Transverse colon (tissue), 4 donors: ENCODE measurements around the gene STIP1.

Source experiments
- EP300 ChIP-seq: sonication (generic); formaldehyde crosslinking; IDR thresholded peaks from one replicate; pipeline ENCODE4 v1.6.1; 2017; ENCODE audit warnings: antibody characterized with exemption, low read depth
- POLR2A ChIP-seq: fragments of 450-650 bp; IDR thresholded peaks from one replicate; pipeline ENCODE4 v1.6.1; 2016; ENCODE audit warnings: antibody characterized with exemption, mild to moderate bottlenecking, moderate library complexity
- POLR2AphosphoS5 ChIP-seq, 3 donors: sonication (generic); formaldehyde crosslinking; IDR thresholded peaks; one replicate each; pipeline ENCODE4 v1.6.1; 2016; ENCODE audit warnings: antibody characterized with exemption in 3 of 3
- TF ChIP-seq, protein P1 (sequence below), 5 experiments: fragments of 200-600 bp in 3 of 5; fragments of 450-650 bp in 2 of 5; sonication (generic) in 3 of 5; IDR thresholded peaks; 1 replicate in 2 of 5; 2 replicates in 3 of 5; pipeline ENCODE4 v1.5.1; 2016 to 2017; ENCODE audit warnings: antibody characterized with exemption in 5 of 5, inconsistent platforms in 3 of 5, mild to moderate bottlenecking in 2 of 5, moderate library complexity in 1 of 5

- TF ChIP-seq, protein P1, sequence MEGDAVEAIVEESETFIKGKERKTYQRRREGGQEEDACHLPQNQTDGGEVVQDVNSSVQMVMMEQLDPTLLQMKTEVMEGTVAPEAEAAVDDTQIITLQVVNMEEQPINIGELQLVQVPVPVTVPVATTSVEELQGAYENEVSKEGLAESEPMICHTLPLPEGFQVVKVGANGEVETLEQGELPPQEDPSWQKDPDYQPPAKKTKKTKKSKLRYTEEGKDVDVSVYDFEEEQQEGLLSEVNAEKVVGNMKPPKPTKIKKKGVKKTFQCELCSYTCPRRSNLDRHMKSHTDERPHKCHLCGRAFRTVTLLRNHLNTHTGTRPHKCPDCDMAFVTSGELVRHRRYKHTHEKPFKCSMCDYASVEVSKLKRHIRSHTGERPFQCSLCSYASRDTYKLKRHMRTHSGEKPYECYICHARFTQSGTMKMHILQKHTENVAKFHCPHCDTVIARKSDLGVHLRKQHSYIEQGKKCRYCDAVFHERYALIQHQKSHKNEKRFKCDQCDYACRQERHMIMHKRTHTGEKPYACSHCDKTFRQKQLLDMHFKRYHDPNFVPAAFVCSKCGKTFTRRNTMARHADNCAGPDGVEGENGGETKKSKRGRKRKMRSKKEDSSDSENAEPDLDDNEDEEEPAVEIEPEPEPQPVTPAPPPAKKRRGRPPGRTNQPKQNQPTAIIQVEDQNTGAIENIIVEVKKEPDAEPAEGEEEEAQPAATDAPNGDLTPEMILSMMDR (IDR thresholded peaks at IDR 0.05): no peak
- TF ChIP-seq POLR2AphosphoS5 (IDR thresholded peaks at IDR 0.05) (no peak), POLR2A (no peak), EP300 (no peak)
Observed at GRCh38 chr11:64176751-64177150, 9.2 kb upstream of the STIP1 start.
